ENCODE results near the gene APLNR. TPM values are rescaled to one million over a fixed set of nuclear protein-coding genes. Genes with fewer than 3 reads are reported as not detected.

The APLNR gene
- not detected in 2 replicates for total RNA-seq

DNA sequence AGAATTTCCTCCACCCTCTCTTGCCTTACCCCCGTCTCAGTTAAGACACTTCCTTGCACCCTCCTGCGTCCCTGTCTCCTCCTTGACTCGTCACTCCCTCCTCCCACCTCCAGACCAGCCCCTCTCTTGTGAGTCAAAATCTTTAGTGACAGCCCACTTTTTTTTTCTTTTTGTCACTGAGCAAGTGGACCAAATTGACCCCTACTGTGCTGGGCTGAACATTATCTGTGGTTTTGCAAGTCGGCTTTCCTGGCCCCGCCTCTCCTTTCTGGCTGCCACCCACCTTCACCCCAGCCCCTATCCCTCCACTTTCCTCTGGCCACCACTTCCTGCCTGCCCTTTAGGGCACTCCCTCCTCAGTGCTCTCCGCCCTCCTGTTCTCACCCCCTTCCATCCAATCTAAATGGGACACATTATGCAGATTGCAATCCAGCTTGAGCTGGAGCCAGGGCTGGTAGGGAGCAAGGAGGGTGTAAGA lies at the start of gene APLNR:
Gene APLNR (minus strand): TSS at position 47 of the 478 bp plus-strand sequence. CDS start 246 bp downstream, outside the sequence.

Other genes with a start within 250 kb of the APLNR start
- not detected in 2 replicates for gene OR5AK2, start 248.3 kb downstream of the APLNR start, total RNA-seq
- gene LRRC55, start 55.3 kb downstream of the APLNR start, total RNA-seq: not detected in 2 replicates
- 96.8 and 147 TPM in 2 replicates for gene TNKS1BP1, start 87.7 kb upstream of the APLNR start, total RNA-seq
- 78.6 and 82.5 TPM in 2 replicates for gene SSRP1, start 98.6 kb upstream of the APLNR start, total RNA-seq
- not detected in 2 replicates for gene P2RX3, start 101.1 kb upstream of the APLNR start, total RNA-seq
- gene PRG3, start 143.9 kb upstream of the APLNR start, total RNA-seq: not detected in 2 replicates
- gene PRG2, start 153.4 kb upstream of the APLNR start, total RNA-seq: not detected in 2 replicates
- 3.8 and 23.4 TPM in 2 replicates for gene SLC43A3, start 189.9 kb upstream of the APLNR start, total RNA-seq
- gene RTN4RL2, start 223.3 kb upstream of the APLNR start, total RNA-seq: not detected in 2 replicates